NOMO-1 (cell line): ENCODE results near the gene PTPRT.

ENCODE experiments used
- DNase-seq, 2 experiments: peaks; one replicate each; lab custom pipeline; 2025; ENCODE audit not compliant: unreplicated experiment in 2 of 2; lab: John Stamatoyannopoulos, UW

Gene PTPRT

GRCh38 chr20:42494290-42494689, 695.4 kb downstream of the PTPRT start:
- no peak for DNase-seq

GRCh38 chr20:42493001-42493400, 696.7 kb downstream of the PTPRT start:
- DNase-seq = no peak

GRCh38 chr20:42492290-42492689, 697.4 kb downstream of the PTPRT start:
- peak in 1 of 2 experiments; percentile 50 for DNase-seq

DNA sequence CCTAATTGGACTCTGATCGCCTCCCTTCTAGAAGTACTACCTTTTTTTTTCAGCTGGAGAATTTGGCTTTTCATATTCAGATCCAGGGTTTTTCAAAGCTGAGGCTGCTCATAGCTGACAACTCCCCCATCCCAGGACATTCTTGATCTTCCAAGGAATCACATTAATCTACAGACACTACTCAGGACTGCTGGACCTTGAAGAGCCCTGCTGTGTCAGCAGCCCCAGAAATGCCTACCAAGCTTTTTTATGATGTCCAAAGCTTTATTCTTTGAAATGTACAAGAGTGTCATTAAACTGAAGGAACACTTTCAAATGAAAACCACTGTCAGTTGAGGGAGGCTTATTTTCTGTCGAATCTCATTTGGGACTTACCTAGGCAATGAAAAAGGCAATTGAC, 704.1 kb downstream of the PTPRT start:
- no peak for DNase-seq

- DNase-seq = peak; percentile 28 to 52
These were observed 704.8 kb downstream of the PTPRT start for GRCh38 chr20:42484790-42485375.

- DNase-seq = no peak
These were observed 705.4 kb downstream of the PTPRT start for GRCh38 chr20:42484335-42484734.

DNA sequence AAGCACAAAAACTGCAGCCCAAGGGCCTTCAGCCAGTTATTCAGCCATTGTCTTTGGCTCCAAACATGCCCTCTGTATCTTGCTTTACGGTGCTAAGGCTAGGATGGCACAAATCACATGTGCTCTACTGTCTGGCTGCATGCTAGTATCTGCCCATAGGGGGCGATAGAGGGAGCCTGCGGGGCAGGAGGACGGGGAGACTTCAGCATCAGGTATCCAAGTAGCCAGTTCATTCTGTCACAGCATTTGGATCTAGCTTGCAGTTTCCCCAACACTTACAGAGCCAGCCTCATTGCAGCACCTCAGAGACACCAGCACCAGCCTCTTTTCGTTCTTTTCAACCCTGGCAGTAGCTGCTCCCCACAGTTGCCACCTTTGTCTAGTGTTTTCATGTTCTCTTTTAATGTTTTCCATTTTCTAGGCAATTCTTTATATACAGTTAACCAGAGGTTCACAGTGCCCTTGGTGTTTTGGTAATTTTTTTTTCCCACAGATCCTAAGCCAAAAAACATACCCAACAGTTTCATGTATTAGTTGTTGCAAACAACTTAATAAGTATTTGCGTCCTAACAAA, 705.9 kb downstream of the PTPRT start:
- no peak for DNase-seq

DNA sequence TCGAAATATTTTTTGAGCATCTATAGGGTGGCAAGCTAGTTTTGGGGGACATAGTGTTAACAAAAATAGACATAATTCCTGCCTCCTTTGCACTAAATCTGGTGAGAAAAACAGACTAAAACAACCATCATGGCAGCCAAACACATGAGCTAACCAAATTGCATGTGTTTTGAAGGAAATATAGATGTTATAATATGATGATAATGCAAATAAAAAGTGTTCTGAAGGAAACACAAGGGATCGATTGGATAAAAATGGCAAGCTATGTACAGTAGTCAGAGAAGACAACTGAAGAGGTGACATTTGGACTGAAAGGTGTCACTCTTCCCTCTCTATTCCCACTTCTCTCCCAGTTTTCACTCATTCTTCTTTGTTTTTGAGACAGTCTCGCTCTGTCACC, 706.9 kb downstream of the PTPRT start:
- no peak for DNase-seq

DNA sequence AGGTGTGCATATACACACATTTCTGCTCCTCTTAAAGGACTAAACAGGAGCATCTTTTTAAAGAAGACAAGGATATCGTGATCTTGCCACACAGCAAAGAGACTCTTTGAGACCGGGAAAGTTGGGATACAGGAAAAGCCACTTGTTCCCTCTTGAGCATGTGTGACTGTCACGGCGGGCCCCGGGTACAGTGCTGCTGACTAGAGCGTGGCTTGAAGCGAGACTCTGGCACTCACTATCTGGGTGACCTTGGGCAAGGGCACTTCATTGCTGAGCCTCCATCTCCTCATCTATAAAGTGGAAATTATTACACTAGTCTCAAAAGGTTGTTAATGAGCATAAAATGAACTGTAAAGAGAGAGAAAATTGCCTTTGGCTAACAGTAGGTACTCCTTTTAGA, 713.9 kb downstream of the PTPRT start:
- DNase-seq = no peak

GRCh38 chr20:42474646-42475045, 715.1 kb downstream of the PTPRT start:
- DNase-seq = no peak

DNA sequence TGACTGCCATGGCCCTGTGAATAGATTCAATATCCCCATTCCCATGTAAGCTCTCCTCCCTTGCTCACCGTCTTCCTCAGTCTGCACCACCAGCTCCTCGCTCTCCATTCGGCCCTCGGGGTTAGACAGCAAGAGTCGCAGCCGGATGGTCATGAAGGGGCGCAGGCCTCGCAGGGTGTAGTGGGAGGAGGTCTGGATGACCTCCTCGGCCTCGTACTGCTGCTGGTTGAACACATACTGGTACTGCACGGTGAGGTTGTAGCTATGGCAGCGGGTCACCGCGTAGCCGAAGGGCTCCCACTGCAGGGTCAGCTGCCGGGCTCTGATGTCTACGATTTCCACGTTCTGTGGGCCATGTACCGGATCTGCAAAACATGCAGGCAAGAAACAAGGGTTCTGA, 717.5 kb downstream of the PTPRT start:
- no peak for DNase-seq

DNA sequence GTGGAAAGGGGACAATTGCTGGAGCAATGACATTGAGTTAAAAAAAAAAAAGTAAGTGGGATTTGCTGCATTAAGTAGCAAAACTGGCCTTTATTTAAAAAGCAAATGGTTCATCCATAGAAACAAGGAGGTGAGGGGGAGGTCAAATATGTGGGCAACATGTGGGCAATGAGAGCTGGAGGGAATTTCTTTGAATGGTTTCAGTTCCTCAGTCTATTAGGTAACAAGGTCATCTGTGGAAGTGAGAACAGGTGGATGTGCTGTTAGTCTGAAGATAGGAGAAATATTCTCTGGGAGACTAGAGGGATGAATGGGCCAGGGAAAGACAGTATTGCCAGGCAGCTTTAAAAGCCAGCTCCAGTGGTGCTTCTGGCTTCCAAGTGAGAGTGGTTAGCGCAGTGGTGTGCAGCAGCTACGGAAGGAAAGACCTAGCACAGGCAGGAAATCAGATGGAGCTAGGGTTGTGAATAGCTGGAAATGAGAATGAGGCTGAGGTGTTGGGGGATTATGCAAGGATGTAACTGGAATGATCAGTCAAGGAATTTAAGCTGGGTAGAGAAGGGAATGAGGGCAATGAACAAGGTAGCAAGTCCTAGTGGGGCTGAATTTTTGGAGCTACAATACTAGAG, 727.6 kb downstream of the PTPRT start:
- no peak for DNase-seq

- DNase-seq = no peak
These were observed 728.4 kb downstream of the PTPRT start for GRCh38 chr20:42461291-42461690.

GRCh38 chr20:42447270-42447669, 742.4 kb downstream of the PTPRT start:
- DNase-seq = no peak

- no peak for DNase-seq
These were observed 744.9 kb downstream of the PTPRT start for GRCh38 chr20:42444799-42445198.

DNA sequence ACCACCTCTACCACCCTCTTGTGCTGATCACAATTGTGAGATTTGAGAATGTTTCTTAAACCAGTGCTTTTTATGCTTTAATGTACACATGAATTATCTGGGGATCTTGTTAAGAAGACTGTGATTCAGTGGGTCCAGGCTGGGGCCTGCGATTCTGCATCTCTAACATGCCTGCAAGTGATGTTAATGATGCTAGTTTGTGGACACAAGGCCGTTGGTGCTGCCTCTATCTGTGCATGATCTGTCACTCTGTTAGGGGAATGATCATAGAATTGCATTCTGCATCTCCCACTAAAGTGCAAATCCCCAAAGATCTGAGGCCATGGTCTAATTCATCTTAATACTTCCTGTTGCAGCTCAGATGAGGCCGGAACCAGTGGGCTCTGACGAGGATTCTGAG, 746.5 kb downstream of the PTPRT start:
- DNase-seq = no peak

- no peak for DNase-seq
These were observed 747.0 kb downstream of the PTPRT start for GRCh38 chr20:42442716-42443115.

GRCh38 chr20:42441864-42442331, 747.8 kb downstream of the PTPRT start:
- no peak for DNase-seq

GRCh38 chr20:42441196-42441863, 748.4 kb downstream of the PTPRT start:
- no peak for DNase-seq

DNA sequence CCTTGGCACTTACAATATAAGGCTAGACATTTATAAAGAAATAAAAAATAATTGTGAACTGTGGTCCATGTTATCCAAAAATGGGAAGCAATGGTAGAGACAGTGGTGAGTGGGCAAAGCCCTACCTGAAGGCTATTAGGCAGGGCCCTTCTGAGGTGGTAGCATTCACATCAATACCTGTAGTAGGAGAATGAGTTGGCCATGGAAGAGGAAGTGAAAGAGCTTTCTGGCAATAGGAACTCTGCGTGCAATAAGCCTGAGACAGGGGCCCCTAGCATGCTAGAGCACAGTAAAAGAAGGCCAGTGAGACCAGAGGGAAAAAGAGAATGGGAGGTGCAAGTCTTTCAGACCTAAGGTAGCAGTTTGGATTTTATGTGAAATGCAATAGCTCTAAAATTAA, 754.5 kb downstream of the PTPRT start:
- DNase-seq = peak; percentile 15 to 23

DNA sequence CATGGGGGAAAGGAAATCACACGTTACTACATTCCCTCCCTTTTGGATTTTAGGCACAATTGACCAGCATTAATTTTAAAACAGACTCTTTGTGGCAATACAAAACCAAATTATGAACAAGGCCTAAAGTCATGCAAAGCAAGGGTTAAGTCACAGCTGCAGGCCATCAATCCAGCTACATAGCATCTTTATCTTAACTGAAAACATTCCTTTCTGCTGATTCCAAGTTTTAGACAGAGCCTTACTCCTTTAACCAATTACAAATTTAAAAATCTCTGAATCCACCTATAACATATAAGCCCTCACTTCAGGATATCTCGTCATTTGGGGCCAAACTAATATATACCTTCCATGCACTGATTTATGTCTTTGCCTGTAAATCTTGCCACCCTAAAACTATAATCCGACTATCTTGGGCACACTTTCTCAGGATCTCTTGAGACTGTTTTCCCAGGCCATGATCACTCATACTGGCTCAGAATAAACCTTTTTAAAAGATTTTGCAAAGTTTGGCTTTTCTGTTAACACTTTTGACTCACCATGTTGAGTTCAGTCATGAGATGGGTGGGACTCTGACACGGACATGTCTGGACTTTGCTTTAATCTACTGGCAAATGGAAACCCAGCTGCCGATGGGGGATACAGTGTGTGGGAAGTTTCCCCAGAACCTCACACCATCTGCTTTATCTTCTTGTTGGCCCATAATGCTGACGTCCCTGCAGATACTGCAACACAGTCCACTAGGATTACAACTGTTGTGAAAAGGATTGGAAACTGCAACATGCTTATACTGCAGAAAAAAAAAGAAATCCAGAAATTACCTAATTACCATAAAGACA, 757.0 kb downstream of the PTPRT start:
- DNase-seq = no peak
